Measurements from ENCODE around the gene LCN10.

Gene LCN10

GRCh38 chr9:136728080-136728547, 14.6 kb downstream of the LCN10 start:
- Histone ChIP-seq H3K9ac (ENCODE audit: low read length) (peak overlapping the region; percentile 99), H2AFZ (ENCODE audit: low read length) (no peak overlapping the region), H3K36me3 (ENCODE audit: insufficient read depth, low read length) (peaks cover 44% of the 10 kb centered on the region), H3K4me2 (ENCODE audit: low read length) (peak overlapping the region; percentile 99), H3K4me1 (ENCODE audit: insufficient read depth, low read length, severe bottlenecking) (peaks cover 27% of the 10 kb centered on the region), H3K4me3 (ENCODE audit: low read depth, low read length, poor library complexity, severe bottlenecking) (peak overlapping the region; percentile 100), H3K27ac (ENCODE audit: low read depth, low read length, poor library complexity, severe bottlenecking) (no peak overlapping the region), H3F3A (ENCODE audit: insufficient read depth, low read length) (no peaks in the 10 kb centered on the region), H3K79me2 (ENCODE audit: insufficient read depth, low read length) (no peaks in the 10 kb centered on the region), H3K27me3 (ENCODE audit: insufficient read depth, low read length) (no peaks in the 10 kb centered on the region), H4K20me1 (ENCODE audit: insufficient read depth, low read length) (no peaks in the 10 kb centered on the region), H3K9me2 (ENCODE audit: low read depth, low read length) (no peaks in the 10 kb centered on the region), H3K9me3 (ENCODE audit: low read length) (no peaks in the 10 kb centered on the region)
- TF ChIP-seq, protein P1, sequence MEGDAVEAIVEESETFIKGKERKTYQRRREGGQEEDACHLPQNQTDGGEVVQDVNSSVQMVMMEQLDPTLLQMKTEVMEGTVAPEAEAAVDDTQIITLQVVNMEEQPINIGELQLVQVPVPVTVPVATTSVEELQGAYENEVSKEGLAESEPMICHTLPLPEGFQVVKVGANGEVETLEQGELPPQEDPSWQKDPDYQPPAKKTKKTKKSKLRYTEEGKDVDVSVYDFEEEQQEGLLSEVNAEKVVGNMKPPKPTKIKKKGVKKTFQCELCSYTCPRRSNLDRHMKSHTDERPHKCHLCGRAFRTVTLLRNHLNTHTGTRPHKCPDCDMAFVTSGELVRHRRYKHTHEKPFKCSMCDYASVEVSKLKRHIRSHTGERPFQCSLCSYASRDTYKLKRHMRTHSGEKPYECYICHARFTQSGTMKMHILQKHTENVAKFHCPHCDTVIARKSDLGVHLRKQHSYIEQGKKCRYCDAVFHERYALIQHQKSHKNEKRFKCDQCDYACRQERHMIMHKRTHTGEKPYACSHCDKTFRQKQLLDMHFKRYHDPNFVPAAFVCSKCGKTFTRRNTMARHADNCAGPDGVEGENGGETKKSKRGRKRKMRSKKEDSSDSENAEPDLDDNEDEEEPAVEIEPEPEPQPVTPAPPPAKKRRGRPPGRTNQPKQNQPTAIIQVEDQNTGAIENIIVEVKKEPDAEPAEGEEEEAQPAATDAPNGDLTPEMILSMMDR (IDR thresholded peaks at IDR 0.05; ENCODE audit: low read length), result peak; percentile 82
- TF ChIP-seq EZH2 (IDR thresholded peaks at IDR 0.05; ENCODE audit: borderline replicate concordance, low read length), result no peak

DNA sequence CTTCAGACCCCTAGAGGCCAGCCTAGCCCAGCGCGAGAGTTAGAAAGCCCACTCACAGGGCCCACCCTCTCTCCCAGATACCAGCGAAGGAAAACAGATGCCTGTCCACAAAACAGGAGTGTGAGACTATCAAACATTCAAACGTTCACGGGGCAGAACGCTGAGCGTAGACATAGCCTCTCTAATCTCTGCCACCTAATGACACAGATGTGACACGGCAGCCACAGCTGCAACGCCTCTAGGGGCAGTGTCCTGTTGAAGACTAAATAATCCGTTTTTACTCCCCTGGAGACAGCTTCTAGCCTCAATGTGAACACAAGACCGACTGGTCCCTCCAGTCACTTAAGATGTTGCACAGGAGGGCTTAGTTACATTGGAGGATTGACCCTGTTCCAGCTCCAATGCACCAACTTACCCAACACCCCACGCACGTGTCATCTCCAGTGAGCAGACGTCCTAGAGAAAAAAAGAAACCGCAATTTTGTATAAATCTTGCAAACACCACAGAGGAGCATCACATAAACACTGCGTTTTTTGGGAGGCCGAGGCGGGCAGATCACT, 16.0 kb downstream of the LCN10 start:
- Histone ChIP-seq H3K36me3 (ENCODE audit: insufficient read depth, low read length) (peaks cover 56% of the 10 kb centered on the region), H3K4me1 (ENCODE audit: insufficient read depth, low read length, severe bottlenecking) (peaks cover 27% of the 10 kb centered on the region), H3K27me3 (ENCODE audit: insufficient read depth, low read length) (no peaks in the 10 kb centered on the region), H3K9me3 (ENCODE audit: low read length) (no peaks in the 10 kb centered on the region), H3K79me2 (ENCODE audit: insufficient read depth, low read length) (no peaks in the 10 kb centered on the region), H3K4me2 (ENCODE audit: low read length) (peak overlapping the region; percentile 99), H3F3A (ENCODE audit: insufficient read depth, low read length) (no peaks in the 10 kb centered on the region), H3K27ac (ENCODE audit: low read depth, low read length, poor library complexity, severe bottlenecking) (no peak overlapping the region), H4K20me1 (ENCODE audit: insufficient read depth, low read length) (no peaks in the 10 kb centered on the region), H3K9me2 (ENCODE audit: low read depth, low read length) (no peaks in the 10 kb centered on the region), H3K9ac (ENCODE audit: low read length) (peak overlapping the region; percentile 99), H2AFZ (ENCODE audit: low read length) (no peak overlapping the region), H3K4me3 (ENCODE audit: low read depth, low read length, poor library complexity, severe bottlenecking) (peak overlapping the region; percentile 100)
- TF ChIP-seq, protein P1 (IDR thresholded peaks at IDR 0.05; ENCODE audit: low read length), result peak; percentile 83
- no peak for TF ChIP-seq EZH2 (IDR thresholded peaks at IDR 0.05; ENCODE audit: borderline replicate concordance, low read length)

DNA sequence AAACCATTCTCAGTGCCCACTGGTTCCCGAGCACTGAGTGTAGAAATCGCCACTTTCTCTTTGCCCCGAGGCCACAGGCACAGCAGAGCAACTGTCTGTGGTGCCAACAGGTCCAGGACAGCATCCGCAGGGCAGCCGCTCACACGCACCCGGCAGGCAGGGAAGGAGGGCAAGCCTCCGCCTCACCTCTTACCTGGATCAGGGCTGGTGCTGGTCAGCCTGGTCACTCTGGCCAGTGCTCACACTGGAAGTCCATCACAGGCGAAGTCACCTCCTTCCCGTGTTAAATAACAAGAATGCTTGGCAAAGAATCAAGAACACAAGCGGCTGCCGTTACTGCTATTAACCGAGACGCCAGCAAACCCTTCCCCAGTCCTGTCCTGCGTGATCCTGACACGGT, 16.6 kb downstream of the LCN10 start:
- peak overlapping the region; percentile 99 for H3K4me2 ChIP-seq (ENCODE audit: low read length)
- H3K9me2 ChIP-seq (ENCODE audit: low read depth, low read length), result no peaks in the 10 kb centered on the region
- H4K20me1 ChIP-seq (ENCODE audit: insufficient read depth, low read length), result no peaks in the 10 kb centered on the region
- H3K27me3 ChIP-seq (ENCODE audit: insufficient read depth, low read length), result no peaks in the 10 kb centered on the region
- H3K27ac ChIP-seq (ENCODE audit: low read depth, low read length, poor library complexity, severe bottlenecking), result no peak overlapping the region
- H3K79me2 ChIP-seq (ENCODE audit: insufficient read depth, low read length), result no peaks in the 10 kb centered on the region
- H3K36me3 ChIP-seq (ENCODE audit: insufficient read depth, low read length), result peaks cover 56% of the 10 kb centered on the region
- H2AFZ ChIP-seq (ENCODE audit: low read length), result no peak overlapping the region
- H3K9ac ChIP-seq (ENCODE audit: low read length), result peak overlapping the region; percentile 99; the same call in 1 of the 2 replicates
- no peaks in the 10 kb centered on the region for H3F3A ChIP-seq (ENCODE audit: insufficient read depth, low read length)
- TF ChIP-seq, protein P1 (IDR thresholded peaks at IDR 0.05; ENCODE audit: low read length), result no peak
- TF ChIP-seq EZH2 (IDR thresholded peaks at IDR 0.05; ENCODE audit: borderline replicate concordance, low read length), result no peak
- peak overlapping the region; percentile 100 for H3K4me3 ChIP-seq (ENCODE audit: low read depth, low read length, poor library complexity, severe bottlenecking)
- H3K9me3 ChIP-seq (ENCODE audit: low read length), result no peaks in the 10 kb centered on the region
- peaks cover 27% of the 10 kb centered on the region for H3K4me1 ChIP-seq (ENCODE audit: insufficient read depth, low read length, severe bottlenecking)
